Measurements from ENCODE around the gene TOMM20L. TPM values are rescaled to one million over a fixed set of nuclear protein-coding genes. Genes with fewer than 3 reads are reported as not detected.

TOMM20L gene
- total and polyA plus RNA-seq, 4 donors = not detected

DNA sequence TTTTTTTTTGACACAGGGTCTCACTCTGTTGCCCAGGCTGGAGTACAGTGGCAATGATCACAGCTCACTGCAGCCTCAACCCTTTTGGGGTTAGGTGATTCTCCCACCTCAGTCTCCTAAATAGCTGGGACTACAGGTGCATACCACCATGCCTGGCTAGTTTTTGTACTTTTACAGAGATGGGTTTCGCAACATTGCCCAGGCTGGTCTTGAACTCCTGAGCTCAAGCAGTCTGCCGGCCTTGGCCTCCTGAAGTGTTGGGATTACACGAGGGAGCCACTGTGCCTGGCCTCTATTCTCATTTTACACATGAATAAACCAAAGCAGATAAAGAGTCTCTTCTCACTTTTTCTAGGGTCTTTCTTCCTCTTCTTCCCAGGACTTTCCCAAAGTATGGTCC is 3.2 kb downstream of the TOMM20L start:
- 91% methylated on average over 3 of the region's 3 CpGs for WGBS
- no peaks in the 10 kb centered on the region for H3K27me3 ChIP-seq (ENCODE audit: control insufficient read depth in 4 of 4, insufficient read depth in 4 of 4, low read length in 3 of 4)
- H3K27ac ChIP-seq (ENCODE audit: low read depth in 1 of 2, low read length in 2 of 2) = no peak overlapping the region
- TF ChIP-seq, protein P1, sequence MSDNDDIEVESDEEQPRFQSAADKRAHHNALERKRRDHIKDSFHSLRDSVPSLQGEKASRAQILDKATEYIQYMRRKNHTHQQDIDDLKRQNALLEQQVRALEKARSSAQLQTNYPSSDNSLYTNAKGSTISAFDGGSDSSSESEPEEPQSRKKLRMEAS (IDR thresholded peaks at IDR 0.05) = no peak
- no peak for TF ChIP-seq YY1 (IDR thresholded peaks at IDR 0.05)
- TF ChIP-seq FOXA1 (IDR thresholded peaks at IDR 0.05) = no peak
- TF ChIP-seq, protein P2, sequence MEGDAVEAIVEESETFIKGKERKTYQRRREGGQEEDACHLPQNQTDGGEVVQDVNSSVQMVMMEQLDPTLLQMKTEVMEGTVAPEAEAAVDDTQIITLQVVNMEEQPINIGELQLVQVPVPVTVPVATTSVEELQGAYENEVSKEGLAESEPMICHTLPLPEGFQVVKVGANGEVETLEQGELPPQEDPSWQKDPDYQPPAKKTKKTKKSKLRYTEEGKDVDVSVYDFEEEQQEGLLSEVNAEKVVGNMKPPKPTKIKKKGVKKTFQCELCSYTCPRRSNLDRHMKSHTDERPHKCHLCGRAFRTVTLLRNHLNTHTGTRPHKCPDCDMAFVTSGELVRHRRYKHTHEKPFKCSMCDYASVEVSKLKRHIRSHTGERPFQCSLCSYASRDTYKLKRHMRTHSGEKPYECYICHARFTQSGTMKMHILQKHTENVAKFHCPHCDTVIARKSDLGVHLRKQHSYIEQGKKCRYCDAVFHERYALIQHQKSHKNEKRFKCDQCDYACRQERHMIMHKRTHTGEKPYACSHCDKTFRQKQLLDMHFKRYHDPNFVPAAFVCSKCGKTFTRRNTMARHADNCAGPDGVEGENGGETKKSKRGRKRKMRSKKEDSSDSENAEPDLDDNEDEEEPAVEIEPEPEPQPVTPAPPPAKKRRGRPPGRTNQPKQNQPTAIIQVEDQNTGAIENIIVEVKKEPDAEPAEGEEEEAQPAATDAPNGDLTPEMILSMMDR (IDR thresholded peaks at IDR 0.05; ENCODE audit: low read depth, low read length, missing input control) = no peak
- no peak for TF ChIP-seq NR2F2 (IDR thresholded peaks at IDR 0.05)
- no peak for TF ChIP-seq RAD21 (IDR thresholded peaks at IDR 0.05)
- no peak for TF ChIP-seq HNF4G (IDR thresholded peaks at IDR 0.05)
- TF ChIP-seq, protein P3, sequence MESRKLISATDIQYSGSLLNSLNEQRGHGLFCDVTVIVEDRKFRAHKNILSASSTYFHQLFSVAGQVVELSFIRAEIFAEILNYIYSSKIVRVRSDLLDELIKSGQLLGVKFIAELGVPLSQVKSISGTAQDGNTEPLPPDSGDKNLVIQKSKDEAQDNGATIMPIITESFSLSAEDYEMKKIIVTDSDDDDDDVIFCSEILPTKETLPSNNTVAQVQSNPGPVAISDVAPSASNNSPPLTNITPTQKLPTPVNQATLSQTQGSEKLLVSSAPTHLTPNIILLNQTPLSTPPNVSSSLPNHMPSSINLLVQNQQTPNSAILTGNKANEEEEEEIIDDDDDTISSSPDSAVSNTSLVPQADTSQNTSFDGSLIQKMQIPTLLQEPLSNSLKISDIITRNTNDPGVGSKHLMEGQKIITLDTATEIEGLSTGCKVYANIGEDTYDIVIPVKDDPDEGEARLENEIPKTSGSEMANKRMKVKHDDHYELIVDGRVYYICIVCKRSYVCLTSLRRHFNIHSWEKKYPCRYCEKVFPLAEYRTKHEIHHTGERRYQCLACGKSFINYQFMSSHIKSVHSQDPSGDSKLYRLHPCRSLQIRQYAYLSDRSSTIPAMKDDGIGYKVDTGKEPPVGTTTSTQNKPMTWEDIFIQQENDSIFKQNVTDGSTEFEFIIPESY (IDR thresholded peaks at IDR 0.05) = no peak
- TF ChIP-seq GABPA (IDR thresholded peaks at IDR 0.05 in 1 of 2, conservative IDR thresholded peaks at IDR 0.05 in 1 of 2) = no peak
- TF ChIP-seq EGR1 (IDR thresholded peaks at IDR 0.05; ENCODE audit: low read depth in 2 of 2) = no peak
- no peak for TF ChIP-seq JUND (IDR thresholded peaks at IDR 0.05)
- TF ChIP-seq FOXA2 (IDR thresholded peaks at IDR 0.05) = no peak
- TF ChIP-seq TAF1 (conservative IDR thresholded peaks at IDR 0.05) = no peak
- TF ChIP-seq, protein P4, sequence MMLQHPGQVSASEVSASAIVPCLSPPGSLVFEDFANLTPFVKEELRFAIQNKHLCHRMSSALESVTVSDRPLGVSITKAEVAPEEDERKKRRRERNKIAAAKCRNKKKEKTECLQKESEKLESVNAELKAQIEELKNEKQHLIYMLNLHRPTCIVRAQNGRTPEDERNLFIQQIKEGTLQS (IDR thresholded peaks at IDR 0.05) = no peak
- no peak for TF ChIP-seq SP1 (IDR thresholded peaks at IDR 0.05)
- no peak for TF ChIP-seq HNF4A (conservative IDR thresholded peaks at IDR 0.05)
- TF ChIP-seq, protein P5, sequence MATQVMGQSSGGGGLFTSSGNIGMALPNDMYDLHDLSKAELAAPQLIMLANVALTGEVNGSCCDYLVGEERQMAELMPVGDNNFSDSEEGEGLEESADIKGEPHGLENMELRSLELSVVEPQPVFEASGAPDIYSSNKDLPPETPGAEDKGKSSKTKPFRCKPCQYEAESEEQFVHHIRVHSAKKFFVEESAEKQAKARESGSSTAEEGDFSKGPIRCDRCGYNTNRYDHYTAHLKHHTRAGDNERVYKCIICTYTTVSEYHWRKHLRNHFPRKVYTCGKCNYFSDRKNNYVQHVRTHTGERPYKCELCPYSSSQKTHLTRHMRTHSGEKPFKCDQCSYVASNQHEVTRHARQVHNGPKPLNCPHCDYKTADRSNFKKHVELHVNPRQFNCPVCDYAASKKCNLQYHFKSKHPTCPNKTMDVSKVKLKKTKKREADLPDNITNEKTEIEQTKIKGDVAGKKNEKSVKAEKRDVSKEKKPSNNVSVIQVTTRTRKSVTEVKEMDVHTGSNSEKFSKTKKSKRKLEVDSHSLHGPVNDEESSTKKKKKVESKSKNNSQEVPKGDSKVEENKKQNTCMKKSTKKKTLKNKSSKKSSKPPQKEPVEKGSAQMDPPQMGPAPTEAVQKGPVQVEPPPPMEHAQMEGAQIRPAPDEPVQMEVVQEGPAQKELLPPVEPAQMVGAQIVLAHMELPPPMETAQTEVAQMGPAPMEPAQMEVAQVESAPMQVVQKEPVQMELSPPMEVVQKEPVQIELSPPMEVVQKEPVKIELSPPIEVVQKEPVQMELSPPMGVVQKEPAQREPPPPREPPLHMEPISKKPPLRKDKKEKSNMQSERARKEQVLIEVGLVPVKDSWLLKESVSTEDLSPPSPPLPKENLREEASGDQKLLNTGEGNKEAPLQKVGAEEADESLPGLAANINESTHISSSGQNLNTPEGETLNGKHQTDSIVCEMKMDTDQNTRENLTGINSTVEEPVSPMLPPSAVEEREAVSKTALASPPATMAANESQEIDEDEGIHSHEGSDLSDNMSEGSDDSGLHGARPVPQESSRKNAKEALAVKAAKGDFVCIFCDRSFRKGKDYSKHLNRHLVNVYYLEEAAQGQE (IDR thresholded peaks at IDR 0.05) = no peak
- no peaks in the 10 kb centered on the region for H3K9me3 ChIP-seq (ENCODE audit: control insufficient read depth in 4 of 4, low read length in 3 of 4)
- peaks cover 0 to 4% (median 2%) of the 10 kb centered on the region in 4 donors for H3K4me1 ChIP-seq (ENCODE audit: control insufficient read depth in 4 of 4, insufficient read depth in 4 of 4, low read length in 3 of 4)
- no peak overlapping the region for H3K9ac ChIP-seq (ENCODE audit: low read depth in 1 of 2, low read length in 2 of 2)
- H3K36me3 ChIP-seq (ENCODE audit: control insufficient read depth in 4 of 4, insufficient read depth in 3 of 4, low read depth in 1 of 4, low read length in 3 of 4) = peaks cover 0 to 1% (median 0%) of the 10 kb centered on the region in 4 donors
- no peak overlapping the region for H3K4me3 ChIP-seq (ENCODE audit: low read depth in 1 of 3, low read length in 3 of 3)
- no peak for DNase-seq (ENCODE audit: low spot score)

Data from liver (tissue), 9 donors.